MCF 10A (cell line): Measurements from ENCODE around the gene MAPKBP1. TPM values are rescaled to one million over a fixed set of nuclear protein-coding genes. Genes with fewer than 3 reads are reported as not detected.

Source experiments
- BruUV-seq: library from RNA; stranded (reverse); fragments of 400-500 nt; replicated peaks from 2 replicates; lab custom pipeline; 2021; lab: Mats Ljungman, UMichigan
- CTCF ChIA-PET: fragments of 300-600 bp; sonication (Branson Sonifier 250); formaldehyde crosslinking; extraction: SDS; loops from one replicate; lab custom pipeline; 2021; ENCODE audit warnings: antibody characterized with exemption, inconsistent platforms; lab: Yijun Ruan, JAX
- POLR2A ChIA-PET: fragments of 300-600, 350-650 bp; sonication (Branson Sonifier 250); formaldehyde crosslinking; extraction: SDS; loops from one replicate; lab custom pipeline; 2020; ENCODE audit warnings: antibody characterized with exemption, inconsistent platforms; lab: Yijun Ruan, JAX
- DNase-seq: peaks from one replicate; pipeline ENCODE4 v3.0.0-alpha.2; 2018; ENCODE audit not compliant: unreplicated experiment
- H3K27ac Mint-ChIP-seq: one replicate; pipeline ENCODE4 v1.8.0; 2022; ENCODE audit warnings: mild to moderate bottlenecking, low read depth, mixed read lengths; ENCODE audit not compliant: unreplicated experiment
- H3K27me3 Mint-ChIP-seq: one replicate; pipeline ENCODE4 v1.8.0; 2022; ENCODE audit warnings: mixed read lengths; ENCODE audit not compliant: insufficient read depth, unreplicated experiment
- H3K36me3 Mint-ChIP-seq: one replicate; pipeline ENCODE4 v1.8.0; 2022; ENCODE audit warnings: mild to moderate bottlenecking, moderate library complexity, mixed read lengths; ENCODE audit not compliant: insufficient read depth, unreplicated experiment
- H3K4me1 Mint-ChIP-seq: one replicate; pipeline ENCODE4 v1.8.0; 2022; ENCODE audit warnings: mixed read lengths; ENCODE audit not compliant: insufficient read depth, unreplicated experiment
- H3K4me3 Mint-ChIP-seq: one replicate; pipeline ENCODE4 v1.8.0; 2022; ENCODE audit warnings: mild to moderate bottlenecking, moderate library complexity, mixed read lengths; ENCODE audit not compliant: unreplicated experiment
- H3K9me3 Mint-ChIP-seq: one replicate; pipeline ENCODE4 v1.8.0; 2022; ENCODE audit warnings: mixed read lengths; ENCODE audit not compliant: unreplicated experiment
- intact Hi-C: fragments of 100-400 bp; cut with micrococcal nuclease; formaldehyde crosslinking; loops from 2 replicates; pipeline ENCODE4 v1.14.1; 2022
- total RNA-seq: library from RNA; stranded (reverse); gene quantifications from 2 replicates; pipeline ENCODE4 v1.2.3, GENCODE V29; 2022
- TF ChIP-seq, protein P1 (sequence below): fragments of 200-600 bp; IDR thresholded peaks from one replicate; pipeline ENCODE4 v1.8.0; 2022; ENCODE audit warnings: antibody characterized with exemption, mild to moderate bottlenecking; ENCODE audit not compliant: unreplicated experiment

MAPKBP1 gene
- total RNA-seq, 1 experiment from 2014 or later: 35.0 TPM

DNA sequence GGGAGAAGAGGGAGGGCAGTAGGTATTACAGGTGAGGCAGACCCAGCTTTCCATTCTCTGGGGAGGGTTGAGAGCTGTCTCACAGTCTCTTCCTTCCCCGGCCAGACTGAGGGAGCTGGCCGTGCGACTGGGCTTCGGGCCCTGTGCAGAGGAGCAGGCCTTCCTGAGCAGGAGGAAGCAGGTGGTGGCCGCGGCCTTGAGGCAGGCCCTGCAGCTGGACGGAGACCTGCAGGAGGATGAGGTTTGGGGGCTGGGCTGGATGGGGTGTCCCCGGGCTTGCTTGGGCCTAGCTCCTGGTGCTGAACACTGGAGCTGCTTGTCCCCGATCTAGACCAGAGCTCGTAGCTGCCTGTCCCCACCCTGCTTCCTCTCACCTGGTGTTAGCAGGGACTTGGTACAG lies 69.3 kb downstream of the MAPKBP1 start:
- DNase-seq: no peak
- H3K9me3 Mint-ChIP-seq: no peaks in the 10 kb centered on the region
- H3K4me1 Mint-ChIP-seq: peaks cover 3% of the 10 kb centered on the region
- H3K27me3 Mint-ChIP-seq: no peaks in the 10 kb centered on the region
- ChIA-PET POLR2A (no interaction called here), CTCF (interaction anchor here (0.6 to 0.7 kb wide), 4 partner anchors 64 to 305 kb away, joined by 3 to 5 read pairs (median 3); no protein-coding TSS in a partner anchor)
- TF ChIP-seq, protein P1, sequence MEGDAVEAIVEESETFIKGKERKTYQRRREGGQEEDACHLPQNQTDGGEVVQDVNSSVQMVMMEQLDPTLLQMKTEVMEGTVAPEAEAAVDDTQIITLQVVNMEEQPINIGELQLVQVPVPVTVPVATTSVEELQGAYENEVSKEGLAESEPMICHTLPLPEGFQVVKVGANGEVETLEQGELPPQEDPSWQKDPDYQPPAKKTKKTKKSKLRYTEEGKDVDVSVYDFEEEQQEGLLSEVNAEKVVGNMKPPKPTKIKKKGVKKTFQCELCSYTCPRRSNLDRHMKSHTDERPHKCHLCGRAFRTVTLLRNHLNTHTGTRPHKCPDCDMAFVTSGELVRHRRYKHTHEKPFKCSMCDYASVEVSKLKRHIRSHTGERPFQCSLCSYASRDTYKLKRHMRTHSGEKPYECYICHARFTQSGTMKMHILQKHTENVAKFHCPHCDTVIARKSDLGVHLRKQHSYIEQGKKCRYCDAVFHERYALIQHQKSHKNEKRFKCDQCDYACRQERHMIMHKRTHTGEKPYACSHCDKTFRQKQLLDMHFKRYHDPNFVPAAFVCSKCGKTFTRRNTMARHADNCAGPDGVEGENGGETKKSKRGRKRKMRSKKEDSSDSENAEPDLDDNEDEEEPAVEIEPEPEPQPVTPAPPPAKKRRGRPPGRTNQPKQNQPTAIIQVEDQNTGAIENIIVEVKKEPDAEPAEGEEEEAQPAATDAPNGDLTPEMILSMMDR: no peak
- H3K4me3 Mint-ChIP-seq: no peak overlapping the region
- no peak overlapping the region for H3K27ac Mint-ChIP-seq
- H3K36me3 Mint-ChIP-seq: peaks cover 6% of the 10 kb centered on the region
- intact Hi-C loops: no loop called here
- BruUV-seq: no TSS peak

DNA sequence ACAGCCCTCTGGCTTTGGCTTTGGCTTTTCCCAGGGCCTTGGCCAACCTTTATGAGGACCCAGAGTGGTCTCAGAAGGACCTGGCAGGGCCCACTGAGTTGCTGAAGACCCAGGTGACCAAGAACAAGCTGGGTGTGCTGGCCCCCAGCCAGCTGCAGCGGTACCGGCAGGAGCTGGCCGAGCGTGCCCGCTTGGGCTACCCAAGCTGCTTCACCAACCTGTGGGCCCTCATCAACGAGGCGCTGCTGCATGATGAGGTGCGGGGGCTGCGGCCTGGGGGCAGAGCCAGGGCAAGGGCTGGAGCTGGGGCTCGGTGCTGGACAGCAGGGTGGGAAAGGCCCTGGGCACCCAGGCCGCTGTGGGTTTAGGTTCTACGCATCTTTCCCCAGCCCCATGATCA lies 70.5 kb downstream of the MAPKBP1 start:
- Mint-ChIP-seq H3K36me3 (peaks cover 6% of the 10 kb centered on the region), H3K4me3 (no peak overlapping the region), H3K9me3 (no peaks in the 10 kb centered on the region), H3K4me1 (no peaks in the 10 kb centered on the region), H3K27me3 (no peaks in the 10 kb centered on the region), H3K27ac (no peak overlapping the region)
- POLR2A ChIA-PET: interaction anchor here (0.9 kb wide), 1 partner anchor 127 kb away, joined by 3 read pairs; the partner anchor contains the start of gene EHD4
- DNase-seq: no peak
- intact Hi-C loops: no loop called here
- BruUV-seq: no TSS peak
- CTCF ChIA-PET: no interaction called here
- TF ChIP-seq, protein P1: no peak

DNA sequence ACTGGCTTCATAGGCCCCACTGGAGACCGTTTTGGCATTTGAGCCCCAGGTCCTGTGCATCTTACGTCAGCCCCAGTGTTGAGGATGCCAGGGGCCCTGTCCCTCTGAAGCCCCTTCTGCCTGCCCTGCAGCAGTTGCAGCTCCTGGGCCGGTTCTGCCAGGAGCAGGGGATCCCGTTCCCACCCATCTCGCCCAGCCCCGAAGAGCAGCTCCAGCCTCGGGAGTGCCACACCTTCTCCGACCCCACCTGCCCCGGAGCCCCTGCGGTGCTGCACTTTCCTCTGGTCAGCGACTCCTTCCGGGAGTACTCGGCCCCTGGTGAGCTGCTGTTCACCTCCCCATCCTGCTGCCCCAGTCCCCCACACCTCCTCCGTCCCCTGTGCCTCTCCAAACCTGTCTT lies 72.9 kb downstream of the MAPKBP1 start:
- CTCF ChIA-PET: no interaction called here
- no peaks in the 10 kb centered on the region for H3K4me1 Mint-ChIP-seq
- H3K27ac Mint-ChIP-seq: no peak overlapping the region
- H3K36me3 Mint-ChIP-seq: peaks cover 12% of the 10 kb centered on the region
- no peak overlapping the region for H3K4me3 Mint-ChIP-seq
- no peaks in the 10 kb centered on the region for H3K9me3 Mint-ChIP-seq
- no TSS peak for BruUV-seq
- POLR2A ChIA-PET: interaction anchor here (0.8 kb wide), 1 partner anchor 128 kb away, joined by 3 read pairs; no protein-coding TSS in a partner anchor
- H3K27me3 Mint-ChIP-seq: no peaks in the 10 kb centered on the region
- TF ChIP-seq, protein P1: no peak
- intact Hi-C loops: no loop called here
- no peak for DNase-seq

DNA sequence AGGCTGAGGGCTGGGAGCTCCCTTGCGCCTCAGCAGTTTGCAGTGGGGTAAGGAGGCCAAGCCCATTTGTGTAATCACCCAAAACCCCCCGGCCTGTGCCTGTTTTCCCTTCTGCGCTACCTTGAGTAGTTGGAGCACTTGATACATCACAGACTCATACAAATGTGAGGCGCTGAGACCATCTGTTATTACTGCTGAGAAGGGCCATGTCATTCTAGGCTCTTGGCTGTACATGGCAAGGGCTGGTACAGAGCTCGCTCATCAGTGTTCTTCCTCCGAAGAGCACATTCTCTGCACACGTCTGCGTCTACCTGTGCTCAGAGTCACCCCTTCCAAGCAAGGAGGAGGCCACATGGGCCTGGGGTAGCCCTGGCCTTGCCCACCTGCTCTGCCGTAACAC lies 73.7 kb downstream of the MAPKBP1 start:
- H3K9me3 Mint-ChIP-seq: no peaks in the 10 kb centered on the region
- H3K36me3 Mint-ChIP-seq: peaks cover 6% of the 10 kb centered on the region
- H3K4me3 Mint-ChIP-seq: no peak overlapping the region
- no peaks in the 10 kb centered on the region for H3K4me1 Mint-ChIP-seq
- no peaks in the 10 kb centered on the region for H3K27me3 Mint-ChIP-seq
- intact Hi-C loops: no loop called here
- no TSS peak for BruUV-seq
- TF ChIP-seq, protein P1: no peak
- ChIA-PET POLR2A (interaction anchor here (1.9 kb wide), 1 partner anchor 10 kb away, joined by 5 read pairs; no protein-coding TSS in a partner anchor), CTCF (interaction anchor here (0.8 kb wide), 1 partner anchor 24 kb away, joined by 3 read pairs; no protein-coding TSS in a partner anchor)
- DNase-seq: no peak
- no peak overlapping the region for H3K27ac Mint-ChIP-seq
